ENCODE data around the gene BSCL2. TPM values are rescaled to one million over a fixed set of nuclear protein-coding genes. Genes with fewer than 3 reads are reported as not detected.

BSCL2 gene
- total RNA-seq, 1 donor from 2014 or later: 58.3 TPM

- H3K27me3 Mint-ChIP-seq (ENCODE audit: low read depth): no peaks in the 10 kb centered on the region
- TF ChIP-seq CTCF (IDR thresholded peaks at IDR 0.05; ENCODE audit: unreplicated experiment): no peak
- peaks cover 16% of the 10 kb centered on the region for H3K4me1 Mint-ChIP-seq
- peak overlapping the region; percentile 40 for H3K27ac Mint-ChIP-seq
- peaks cover 38% of the 10 kb centered on the region for H3K36me3 Mint-ChIP-seq
- H3K9me3 Mint-ChIP-seq: no peaks in the 10 kb centered on the region
- no peak for DNase-seq (ENCODE audit: low spot score in 2 of 2, unreplicated experiment in 2 of 2)
- no peak overlapping the region for H3K4me3 Mint-ChIP-seq
These were observed 6.1 kb upstream of the BSCL2 start for GRCh38 chr11:62713343-62713742.

- Mint-ChIP-seq H3K36me3 (peaks cover 33% of the 10 kb centered on the region), H3K27me3 (ENCODE audit: low read depth) (no peaks in the 10 kb centered on the region), H3K4me3 (no peak overlapping the region), H3K4me1 (peaks cover 21% of the 10 kb centered on the region), H3K27ac (peak overlapping the region; percentile 40), H3K9me3 (no peaks in the 10 kb centered on the region)
- DNase-seq (ENCODE audit: low spot score in 2 of 2, unreplicated experiment in 2 of 2): no peak
- no peak for TF ChIP-seq CTCF (IDR thresholded peaks at IDR 0.05; ENCODE audit: unreplicated experiment)
These were observed 5.6 kb upstream of the BSCL2 start for GRCh38 chr11:62712861-62713260.

GRCh38 chr11:62712276-62712812 is 5.1 kb upstream of the BSCL2 start:
- Mint-ChIP-seq H3K36me3 (peaks cover 30% of the 10 kb centered on the region), H3K27ac (peak overlapping the region; percentile 9), H3K4me3 (no peak overlapping the region), H3K9me3 (no peaks in the 10 kb centered on the region), H3K27me3 (ENCODE audit: low read depth) (no peaks in the 10 kb centered on the region), H3K4me1 (peaks cover 26% of the 10 kb centered on the region)
- no peak for TF ChIP-seq CTCF (IDR thresholded peaks at IDR 0.05; ENCODE audit: unreplicated experiment)
- DNase-seq (ENCODE audit: low spot score in 2 of 2, unreplicated experiment in 2 of 2): no peak

GRCh38 chr11:62710001-62710345 is 2.7 kb upstream of the BSCL2 start:
- DNase-seq (ENCODE audit: low spot score in 2 of 2, unreplicated experiment in 2 of 2): no peak
- H3K36me3 Mint-ChIP-seq: peaks cover 17% of the 10 kb centered on the region
- H3K27ac Mint-ChIP-seq: peak overlapping the region; percentile 98
- no peak for TF ChIP-seq CTCF (IDR thresholded peaks at IDR 0.05; ENCODE audit: unreplicated experiment)
- peak overlapping the region; percentile 86 for H3K4me3 Mint-ChIP-seq
- peaks cover 46% of the 10 kb centered on the region for H3K4me1 Mint-ChIP-seq
- H3K9me3 Mint-ChIP-seq: no peaks in the 10 kb centered on the region
- H3K27me3 Mint-ChIP-seq (ENCODE audit: low read depth): no peaks in the 10 kb centered on the region

- H3K27me3 Mint-ChIP-seq (ENCODE audit: low read depth): no peaks in the 10 kb centered on the region
- H3K27ac Mint-ChIP-seq: peak overlapping the region; percentile 98
- peak; percentile 87 to 92 for DNase-seq (ENCODE audit: low spot score in 2 of 2, unreplicated experiment in 2 of 2)
- no peaks in the 10 kb centered on the region for H3K9me3 Mint-ChIP-seq
- peak overlapping the region; percentile 86 for H3K4me3 Mint-ChIP-seq
- peaks cover 46% of the 10 kb centered on the region for H3K4me1 Mint-ChIP-seq
- H3K36me3 Mint-ChIP-seq: peaks cover 17% of the 10 kb centered on the region
- TF ChIP-seq CTCF (IDR thresholded peaks at IDR 0.05; ENCODE audit: unreplicated experiment): no peak
These were observed 2.2 kb upstream of the BSCL2 start for GRCh38 chr11:62709247-62710000.
